AG04449 (cell line): Measurements from ENCODE around the gene SRPK2.

ENCODE experiments used
- CTCF ChIA-PET: fragments of 350-600 bp; formaldehyde crosslinking; extraction: SDS; loops from one replicate; lab custom pipeline; 2021; ENCODE audit warnings: antibody characterized with exemption; lab: Yijun Ruan, JAX
- POLR2A ChIA-PET: fragments of 400-600, 350-600 bp; formaldehyde crosslinking; extraction: SDS; loops from one replicate; lab custom pipeline; 2020; ENCODE audit warnings: antibody characterized with exemption, inconsistent platforms; lab: Yijun Ruan, JAX
- DNase-seq: peaks from one replicate; pipeline ENCODE4 v3.0.0-alpha.2; 2010; ENCODE audit warnings: low read depth, low spot score
- H3K4me3 ChIP-seq: 2 replicates; pipeline ENCODE4 v1.5.1; 2011; ENCODE audit warnings: low read depth, mild to moderate bottlenecking, control low read depth, low read length
- TF ChIP-seq, protein P1 (sequence below): IDR thresholded peaks from one replicate; pipeline ENCODE4 v1.5.1; 2011; ENCODE audit warnings: mild to moderate bottlenecking, moderate library complexity, low read length, control low read depth, inconsistent platforms; ENCODE audit not compliant: insufficient read depth; ENCODE audit errors: missing control alignments

The SRPK2 gene

DNA sequence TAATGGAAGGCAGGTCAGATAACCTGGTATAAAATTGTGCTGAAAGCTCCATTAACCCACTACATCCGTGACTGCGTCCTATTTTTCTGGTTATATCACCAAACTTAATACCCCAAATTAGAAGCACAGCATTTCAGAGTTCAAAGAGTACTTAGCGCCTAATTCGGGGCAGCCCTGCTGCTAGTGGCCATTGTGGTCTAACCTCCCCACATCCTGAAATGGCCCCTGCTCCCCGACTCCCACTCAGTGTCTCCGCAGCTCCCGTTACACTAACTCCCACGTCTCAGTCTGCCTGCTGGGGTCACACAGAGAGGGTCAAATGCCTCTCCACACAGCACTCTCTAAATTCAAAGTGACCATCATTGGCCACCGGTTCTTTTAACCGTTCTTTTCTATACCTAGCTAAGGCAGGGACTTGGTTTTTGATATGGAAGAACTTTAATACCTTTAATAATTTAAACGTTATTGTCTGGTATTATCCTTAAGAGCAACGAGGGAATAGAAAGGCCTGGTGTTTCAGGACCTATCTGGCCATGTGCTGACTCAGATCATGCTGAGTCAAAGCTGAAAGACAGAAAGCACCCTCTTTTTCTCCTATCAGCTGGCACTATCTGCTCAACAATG lies 257.6 kb downstream of the SRPK2 start:
- POLR2A ChIA-PET: no interaction called here
- TF ChIP-seq, protein P1, sequence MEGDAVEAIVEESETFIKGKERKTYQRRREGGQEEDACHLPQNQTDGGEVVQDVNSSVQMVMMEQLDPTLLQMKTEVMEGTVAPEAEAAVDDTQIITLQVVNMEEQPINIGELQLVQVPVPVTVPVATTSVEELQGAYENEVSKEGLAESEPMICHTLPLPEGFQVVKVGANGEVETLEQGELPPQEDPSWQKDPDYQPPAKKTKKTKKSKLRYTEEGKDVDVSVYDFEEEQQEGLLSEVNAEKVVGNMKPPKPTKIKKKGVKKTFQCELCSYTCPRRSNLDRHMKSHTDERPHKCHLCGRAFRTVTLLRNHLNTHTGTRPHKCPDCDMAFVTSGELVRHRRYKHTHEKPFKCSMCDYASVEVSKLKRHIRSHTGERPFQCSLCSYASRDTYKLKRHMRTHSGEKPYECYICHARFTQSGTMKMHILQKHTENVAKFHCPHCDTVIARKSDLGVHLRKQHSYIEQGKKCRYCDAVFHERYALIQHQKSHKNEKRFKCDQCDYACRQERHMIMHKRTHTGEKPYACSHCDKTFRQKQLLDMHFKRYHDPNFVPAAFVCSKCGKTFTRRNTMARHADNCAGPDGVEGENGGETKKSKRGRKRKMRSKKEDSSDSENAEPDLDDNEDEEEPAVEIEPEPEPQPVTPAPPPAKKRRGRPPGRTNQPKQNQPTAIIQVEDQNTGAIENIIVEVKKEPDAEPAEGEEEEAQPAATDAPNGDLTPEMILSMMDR: no peak
- no peak overlapping the region for H3K4me3 ChIP-seq
- DNase-seq: no peak
- CTCF ChIA-PET: interaction anchor here (0.9 kb wide), 2 partner anchors 9 to 10 kb away, joined by 3 to 4 read pairs; no protein-coding TSS in a partner anchor

DNA sequence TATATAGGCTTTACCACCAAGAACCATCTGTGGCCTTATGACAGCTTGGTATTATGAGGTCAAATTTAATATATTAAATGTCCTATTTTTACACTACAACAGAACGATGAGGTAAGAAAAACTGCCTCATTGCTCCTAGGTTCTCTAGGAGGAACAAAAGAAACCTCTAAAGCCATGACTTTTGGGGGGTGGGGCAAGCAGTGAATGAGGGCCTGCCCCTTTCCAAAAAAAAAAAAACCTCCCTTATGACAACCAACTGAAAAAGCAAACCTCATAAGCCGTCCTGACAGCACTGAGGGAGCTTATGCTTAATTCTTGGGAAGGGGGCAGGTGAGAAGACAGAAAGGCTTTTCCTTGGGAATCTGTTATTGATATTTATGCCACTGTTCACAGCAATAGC lies 258.1 kb downstream of the SRPK2 start:
- ChIA-PET CTCF (interaction anchor here (1.4 kb wide), 1 partner anchor 10 kb away, joined by 4 read pairs; no protein-coding TSS in a partner anchor), POLR2A (no interaction called here)
- TF ChIP-seq, protein P1: no peak
- no peak for DNase-seq
- no peak overlapping the region for H3K4me3 ChIP-seq

DNA sequence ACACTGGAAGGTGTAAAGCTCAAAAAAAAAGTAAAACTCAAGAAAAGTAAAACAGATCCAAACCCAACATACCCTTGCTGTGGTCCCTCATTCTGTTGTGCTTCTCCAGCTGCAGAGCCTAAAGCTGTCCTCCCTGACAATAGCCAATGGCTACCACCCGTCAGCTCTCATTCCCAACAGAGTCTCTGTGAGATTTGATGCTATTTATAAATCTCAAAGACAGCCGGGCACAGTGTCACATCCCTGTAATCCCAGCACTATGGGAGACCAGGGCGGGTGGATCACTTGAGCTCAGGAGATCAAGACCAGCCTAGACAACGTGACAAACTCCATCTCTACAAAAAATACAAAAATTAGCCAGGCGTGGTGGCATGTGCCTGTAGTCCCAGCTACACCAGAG lies 258.7 kb downstream of the SRPK2 start:
- POLR2A ChIA-PET: no interaction called here
- no peak overlapping the region for H3K4me3 ChIP-seq
- CTCF ChIA-PET: interaction anchor here (1.4 kb wide), 1 partner anchor 11 kb away, joined by 4 read pairs; no protein-coding TSS in a partner anchor
- TF ChIP-seq, protein P1: no peak
- no peak for DNase-seq

DNA sequence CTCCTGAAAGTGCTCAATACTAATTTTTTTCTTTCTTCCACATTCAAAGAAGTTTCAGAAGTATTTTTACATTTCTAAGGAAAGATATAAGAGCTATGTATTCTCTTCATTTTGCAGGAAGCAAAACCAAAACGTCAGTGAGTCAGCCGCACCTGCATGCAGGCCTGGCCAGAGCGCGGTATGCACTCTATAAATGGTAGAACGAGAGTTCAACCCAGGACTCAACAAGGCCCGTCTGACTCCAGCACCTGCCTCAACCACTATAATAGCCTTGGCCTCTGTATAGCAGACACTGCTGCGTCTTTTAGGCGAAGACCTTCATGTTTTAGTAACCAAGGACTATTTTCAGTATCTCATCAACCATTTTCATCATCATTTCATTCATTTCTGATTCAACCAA lies 261.5 kb downstream of the SRPK2 start:
- TF ChIP-seq, protein P1: no peak
- DNase-seq: no peak
- CTCF ChIA-PET: interaction anchor here (1.2 kb wide), 1 partner anchor 206 kb away, joined by 4 read pairs; no protein-coding TSS in a partner anchor
- H3K4me3 ChIP-seq: no peak overlapping the region
- POLR2A ChIA-PET: no interaction called here

DNA sequence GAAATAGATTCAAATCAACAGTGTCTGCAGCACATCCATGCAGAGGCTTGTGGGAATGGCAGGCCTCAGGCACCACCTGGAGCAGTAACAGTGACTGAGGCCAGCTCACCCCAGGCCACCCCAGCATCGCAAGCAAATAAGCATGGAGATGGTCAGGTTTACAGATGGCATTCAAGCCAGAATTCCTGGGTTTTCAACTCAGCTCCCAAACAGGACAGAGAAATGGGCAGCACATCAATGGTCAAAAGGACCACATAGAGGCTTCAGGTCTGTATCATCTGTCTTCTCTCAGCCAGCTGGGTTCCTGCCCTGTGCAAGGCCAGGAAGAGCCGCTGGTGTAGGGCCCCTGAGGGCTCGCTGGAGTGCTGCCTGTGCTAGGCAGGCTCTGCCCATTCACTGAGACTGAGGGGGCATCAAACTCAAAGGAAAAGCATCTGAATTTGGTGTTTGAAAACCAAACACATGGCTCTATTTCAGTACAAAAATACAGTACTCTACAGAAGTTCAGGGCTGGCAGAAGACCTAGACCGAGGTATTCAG lies 262.2 kb downstream of the SRPK2 start:
- CTCF ChIA-PET: interaction anchor here (1.2 kb wide), 1 partner anchor 207 kb away, joined by 4 read pairs; no protein-coding TSS in a partner anchor
- no peak for DNase-seq
- POLR2A ChIA-PET: no interaction called here
- H3K4me3 ChIP-seq: no peak overlapping the region
- TF ChIP-seq, protein P1: no peak

DNA sequence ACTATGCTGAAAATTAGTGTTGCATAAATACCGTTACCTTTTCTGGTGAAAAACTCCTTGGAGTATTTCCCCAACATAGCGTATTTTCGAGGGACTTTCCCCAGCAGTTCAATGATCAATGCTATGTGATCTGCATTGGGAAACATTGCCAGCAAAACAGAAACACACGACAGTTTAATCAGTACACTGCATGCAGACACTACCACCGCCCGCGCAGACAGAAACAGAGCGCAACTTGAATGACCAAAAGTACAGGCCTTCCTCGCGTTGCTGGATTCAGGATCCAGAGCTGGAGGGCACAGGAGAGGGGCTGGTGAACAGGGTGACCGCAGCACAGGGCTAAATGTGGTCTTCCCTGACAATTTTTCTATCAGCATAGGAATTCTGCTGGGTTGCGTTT lies 263.0 kb downstream of the SRPK2 start:
- DNase-seq: no peak
- no peak overlapping the region for H3K4me3 ChIP-seq
- TF ChIP-seq, protein P1: no peak
- ChIA-PET POLR2A (no interaction called here), CTCF (no interaction called here)
